Activated T-helper 1 cell treated with Interleukin-2 at 50 U/mL for 16 hours (primary cell): ENCODE data around the gene GUSB.

Source experiments
- DNase-seq: peaks from one replicate; pipeline ENCODE4 v3.0.0-alpha.2; 2020; ENCODE audit warnings: low read depth

The GUSB gene

GRCh38 chr7:65927489-65928448 lies 54.2 kb downstream of the GUSB start:
- no peak for DNase-seq

DNA sequence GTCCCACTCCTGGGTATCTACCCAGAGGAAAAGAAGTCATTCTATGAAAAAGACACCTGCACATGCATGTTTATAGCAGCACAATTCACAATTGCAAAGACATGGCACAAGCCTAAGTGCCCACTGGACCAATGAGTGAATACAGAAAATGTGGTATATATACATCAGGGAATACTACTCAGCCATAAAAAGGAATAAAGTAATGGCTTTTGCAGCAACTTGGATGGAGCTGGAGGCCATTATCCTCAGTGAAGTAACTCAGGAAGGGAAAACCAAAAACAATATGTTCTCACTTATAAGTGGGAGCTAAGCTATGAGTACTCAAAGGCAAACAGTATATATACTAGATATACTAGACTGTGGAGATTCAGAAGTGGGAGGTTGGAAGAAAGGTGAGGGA lies 55.4 kb downstream of the GUSB start:
- DNase-seq = no peak

GRCh38 chr7:65925040-65925439 lies 57.0 kb downstream of the GUSB start:
- DNase-seq = no peak

- no peak for DNase-seq
Observed at GRCh38 chr7:65924193-65924592, 57.8 kb downstream of the GUSB start.

DNA sequence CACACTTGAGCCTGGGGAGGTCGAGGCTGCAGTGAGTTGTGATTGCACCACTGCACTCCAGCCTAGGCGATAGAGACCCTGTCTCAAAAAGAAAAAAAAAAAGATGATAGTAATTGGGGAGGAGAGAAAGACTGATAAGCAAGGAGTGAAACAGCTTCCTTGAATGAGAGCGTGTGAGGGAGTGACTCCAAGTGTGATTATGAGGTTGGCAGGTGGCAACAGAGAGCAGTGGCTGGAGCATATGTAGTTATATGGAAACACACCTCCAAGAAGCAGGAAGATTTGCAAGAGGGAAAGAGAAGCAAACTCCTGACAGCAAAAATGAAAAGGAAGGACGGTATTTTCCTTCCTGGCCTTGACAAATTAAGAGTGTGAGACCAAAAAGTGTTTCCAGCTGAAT lies 58.7 kb downstream of the GUSB start:
- no peak for DNase-seq

- no peak for DNase-seq
Observed at GRCh38 chr7:65915921-65916657, 65.9 kb downstream of the GUSB start.

DNA sequence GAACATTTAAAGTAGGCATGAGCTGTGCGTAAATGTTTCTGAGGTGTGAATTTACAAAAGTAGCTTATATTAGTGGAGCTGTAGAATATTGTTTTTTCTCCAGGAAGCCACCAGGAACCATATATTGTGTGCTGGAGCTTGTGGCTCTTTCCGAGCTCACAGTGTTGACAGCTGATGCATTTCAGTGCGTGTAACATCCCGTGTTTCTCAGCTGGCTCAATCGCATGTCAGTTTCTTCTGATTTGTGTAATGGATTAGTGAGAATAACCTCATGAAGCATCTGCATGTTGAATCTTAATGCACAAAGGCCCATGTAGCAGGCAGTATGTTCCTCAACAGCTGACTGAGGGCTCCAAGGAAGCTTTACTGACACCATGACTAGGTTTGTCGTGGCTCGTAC lies 69.8 kb downstream of the GUSB start:
- DNase-seq = no peak
